Endothelial cell (in vitro differentiated cells): ENCODE results near the gene GRM8. TPM values are rescaled to one million over a fixed set of nuclear protein-coding genes. Genes with fewer than 3 reads are reported as not detected.

ENCODE experiments used
- DNase-seq: peaks from one replicate; pipeline ENCODE4 v3.0.0; 2021; ENCODE audit warnings: low spot score
- H3K27ac Mint-ChIP-seq: one replicate; pipeline ENCODE4 v1.8.0; 2021; ENCODE audit warnings: mixed read lengths, inconsistent platforms; ENCODE audit not compliant: unreplicated experiment
- H3K27me3 Mint-ChIP-seq: one replicate; pipeline ENCODE4 v1.8.0; 2021; ENCODE audit warnings: mild to moderate bottlenecking, moderate library complexity, mixed read lengths, inconsistent platforms; ENCODE audit not compliant: unreplicated experiment
- H3K36me3 Mint-ChIP-seq: one replicate; pipeline ENCODE4 v1.8.0; 2021; ENCODE audit warnings: mild to moderate bottlenecking, low read depth, mixed read lengths, inconsistent platforms; ENCODE audit not compliant: unreplicated experiment
- H3K4me1 Mint-ChIP-seq: one replicate; pipeline ENCODE4 v1.8.0; 2021; ENCODE audit warnings: mild to moderate bottlenecking, mixed read lengths, inconsistent platforms; ENCODE audit not compliant: unreplicated experiment
- H3K4me3 Mint-ChIP-seq: one replicate; pipeline ENCODE4 v1.8.0; 2021; ENCODE audit warnings: mild to moderate bottlenecking, mixed read lengths, inconsistent platforms; ENCODE audit not compliant: unreplicated experiment
- H3K9me3 Mint-ChIP-seq: one replicate; pipeline ENCODE4 v1.8.0; 2021; ENCODE audit warnings: mixed read lengths, inconsistent platforms; ENCODE audit not compliant: unreplicated experiment
- total RNA-seq: library from RNA; stranded (reverse); fragmentation: NEBNext Ultra II Directional; extraction: Animal tissue kit (Norgen Biotek cat#: 25700); gene quantifications from one replicate; pipeline ENCODE4 v1.2.1, GENCODE V29; 2021; ENCODE audit not compliant: unreplicated experiment
- TF ChIP-seq, protein P1 (sequence below): fragments of 200-600 bp; sonication (generic); IDR thresholded peaks from one replicate; pipeline ENCODE4 v1.5.0; 2021; ENCODE audit warnings: antibody characterized with exemption; ENCODE audit not compliant: unreplicated experiment

GRM8 gene
- total RNA-seq, 1 donor from 2014 or later: 1.5 TPM

DNA sequence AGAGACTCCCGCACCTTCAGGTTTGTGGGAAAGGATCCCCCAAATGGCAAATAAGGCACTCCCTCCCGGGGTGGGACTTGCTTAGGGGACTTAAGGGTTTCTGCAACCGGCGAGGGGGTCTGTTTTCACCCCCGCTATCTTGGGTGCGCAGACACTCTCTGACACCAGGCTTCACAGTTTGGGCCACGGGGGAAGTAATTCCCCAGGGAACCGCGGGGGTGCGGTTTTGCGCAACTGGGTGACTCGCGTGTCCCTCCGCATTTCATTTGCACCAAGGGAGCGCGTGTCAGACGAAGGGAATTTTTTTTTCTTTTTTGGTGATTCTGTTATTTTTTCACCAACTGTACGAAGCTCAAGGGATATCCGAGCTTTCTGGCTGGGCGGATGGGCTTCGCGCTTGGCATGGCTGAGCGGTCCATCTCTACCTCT lies 1.7 kb downstream of the GRM8 start:
- Mint-ChIP-seq H3K27me3 (peaks cover 9% of the 10 kb centered on the region), H3K4me3 (no peak overlapping the region), H3K27ac (no peak overlapping the region), H3K9me3 (no peaks in the 10 kb centered on the region), H3K4me1 (peaks cover 7% of the 10 kb centered on the region), H3K36me3 (no peaks in the 10 kb centered on the region)
- peak; percentile 10 for DNase-seq
- TF ChIP-seq, protein P1, sequence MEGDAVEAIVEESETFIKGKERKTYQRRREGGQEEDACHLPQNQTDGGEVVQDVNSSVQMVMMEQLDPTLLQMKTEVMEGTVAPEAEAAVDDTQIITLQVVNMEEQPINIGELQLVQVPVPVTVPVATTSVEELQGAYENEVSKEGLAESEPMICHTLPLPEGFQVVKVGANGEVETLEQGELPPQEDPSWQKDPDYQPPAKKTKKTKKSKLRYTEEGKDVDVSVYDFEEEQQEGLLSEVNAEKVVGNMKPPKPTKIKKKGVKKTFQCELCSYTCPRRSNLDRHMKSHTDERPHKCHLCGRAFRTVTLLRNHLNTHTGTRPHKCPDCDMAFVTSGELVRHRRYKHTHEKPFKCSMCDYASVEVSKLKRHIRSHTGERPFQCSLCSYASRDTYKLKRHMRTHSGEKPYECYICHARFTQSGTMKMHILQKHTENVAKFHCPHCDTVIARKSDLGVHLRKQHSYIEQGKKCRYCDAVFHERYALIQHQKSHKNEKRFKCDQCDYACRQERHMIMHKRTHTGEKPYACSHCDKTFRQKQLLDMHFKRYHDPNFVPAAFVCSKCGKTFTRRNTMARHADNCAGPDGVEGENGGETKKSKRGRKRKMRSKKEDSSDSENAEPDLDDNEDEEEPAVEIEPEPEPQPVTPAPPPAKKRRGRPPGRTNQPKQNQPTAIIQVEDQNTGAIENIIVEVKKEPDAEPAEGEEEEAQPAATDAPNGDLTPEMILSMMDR: no peak

DNA sequence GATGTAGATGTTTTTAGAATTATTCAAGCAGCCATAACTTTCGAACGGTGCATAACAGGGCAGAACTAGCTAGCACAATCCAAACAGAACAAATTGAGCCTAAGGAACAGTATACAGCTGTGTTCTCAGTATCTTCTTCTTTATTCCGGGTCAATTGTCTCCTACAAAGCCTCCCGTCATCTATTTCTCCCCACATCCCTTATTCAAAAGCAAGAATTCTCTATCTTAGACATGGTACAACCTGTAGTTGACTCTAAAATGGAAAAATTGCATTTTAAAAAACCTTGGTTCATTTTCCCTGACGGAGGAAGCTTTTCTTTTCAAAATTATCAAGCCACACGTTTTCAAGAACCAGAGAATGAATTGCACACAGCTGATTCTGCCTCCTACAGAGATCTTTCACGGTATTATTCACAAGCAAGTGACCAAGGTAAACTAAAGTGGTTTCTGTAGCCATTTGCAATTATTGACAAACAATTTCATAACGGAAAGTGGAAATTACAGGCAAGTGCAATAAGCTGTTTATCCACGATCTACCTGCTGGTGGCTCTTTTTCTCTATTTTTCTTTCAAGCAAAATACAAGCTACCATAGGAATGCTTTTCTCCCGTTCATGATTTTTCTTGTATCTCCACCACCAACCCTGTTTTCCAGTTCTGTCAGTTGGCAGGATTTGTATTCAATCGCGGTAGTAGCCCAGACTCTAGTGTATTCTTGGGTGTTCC lies 2.3 kb downstream of the GRM8 start:
- no peaks in the 10 kb centered on the region for H3K36me3 Mint-ChIP-seq
- H3K4me3 Mint-ChIP-seq: no peak overlapping the region
- H3K27me3 Mint-ChIP-seq: peaks cover 9% of the 10 kb centered on the region
- H3K4me1 Mint-ChIP-seq: peaks cover 7% of the 10 kb centered on the region
- no peaks in the 10 kb centered on the region for H3K9me3 Mint-ChIP-seq
- TF ChIP-seq, protein P1: no peak
- H3K27ac Mint-ChIP-seq: no peak overlapping the region
- no peak for DNase-seq

DNA sequence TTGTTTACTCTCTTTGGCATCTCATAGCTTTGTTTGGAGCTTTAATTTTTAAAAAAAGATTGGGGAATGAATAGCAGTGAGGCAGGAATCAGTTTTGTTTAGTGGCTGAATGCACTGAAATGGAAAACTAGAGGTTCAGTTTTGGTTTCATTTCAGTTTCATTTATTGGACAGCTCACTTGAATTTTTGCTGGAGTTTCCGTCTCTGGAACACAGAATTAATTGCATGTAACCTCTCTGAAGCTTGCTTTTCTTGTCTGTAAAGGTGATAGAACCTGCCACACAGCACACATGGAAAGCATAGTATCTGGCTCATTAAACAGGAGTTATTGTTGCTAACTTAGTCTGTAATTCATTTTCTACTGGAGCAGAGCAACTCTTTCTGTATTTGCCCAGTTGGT lies 7.1 kb downstream of the GRM8 start:
- H3K27ac Mint-ChIP-seq: no peak overlapping the region
- DNase-seq: no peak
- no peak overlapping the region for H3K4me3 Mint-ChIP-seq
- no peaks in the 10 kb centered on the region for H3K36me3 Mint-ChIP-seq
- TF ChIP-seq, protein P1: no peak
- no peaks in the 10 kb centered on the region for H3K9me3 Mint-ChIP-seq
- no peaks in the 10 kb centered on the region for H3K27me3 Mint-ChIP-seq
- no peaks in the 10 kb centered on the region for H3K4me1 Mint-ChIP-seq

DNA sequence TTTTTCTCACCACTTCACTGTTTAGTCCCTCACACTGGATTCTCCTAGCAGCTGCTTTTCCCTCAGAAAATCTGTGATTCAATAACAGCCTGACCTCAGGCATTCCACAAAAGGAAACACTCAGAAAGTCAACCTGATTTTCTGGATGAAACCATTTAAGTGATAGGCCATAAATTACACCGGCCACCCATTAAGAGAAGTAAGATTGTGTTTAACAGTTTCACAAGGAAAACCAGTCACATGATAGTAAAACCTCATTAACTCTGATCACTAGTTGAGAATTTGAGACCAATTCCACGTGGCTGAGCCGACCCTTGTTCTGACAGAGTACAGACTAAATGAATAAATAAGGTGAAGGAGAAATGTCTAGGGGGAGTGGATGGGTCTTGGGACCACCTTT lies 7.7 kb downstream of the GRM8 start:
- TF ChIP-seq, protein P1: no peak
- H3K27me3 Mint-ChIP-seq: no peaks in the 10 kb centered on the region
- no peak overlapping the region for H3K27ac Mint-ChIP-seq
- H3K4me1 Mint-ChIP-seq: no peaks in the 10 kb centered on the region
- H3K36me3 Mint-ChIP-seq: no peaks in the 10 kb centered on the region
- no peak for DNase-seq
- no peak overlapping the region for H3K4me3 Mint-ChIP-seq
- H3K9me3 Mint-ChIP-seq: no peaks in the 10 kb centered on the region

DNA sequence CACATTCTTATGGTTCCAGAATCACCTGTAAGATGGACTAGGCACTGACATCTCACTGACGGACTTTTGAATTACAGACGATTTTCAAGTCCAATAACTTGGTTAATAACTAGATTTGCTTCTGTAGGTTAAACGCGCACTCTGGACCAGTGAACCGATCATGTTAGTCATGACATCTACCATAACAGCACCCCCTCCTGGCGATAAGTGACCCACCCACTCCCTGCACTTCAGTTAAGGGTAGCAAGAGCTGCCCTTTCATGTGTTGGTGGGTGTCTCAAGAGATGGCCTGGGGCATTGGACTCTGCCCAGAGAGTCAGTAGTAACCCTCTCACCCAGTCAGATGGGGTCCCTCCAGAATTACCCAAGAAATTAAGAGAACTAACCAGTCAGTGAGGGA lies 12.9 kb downstream of the GRM8 start:
- no peak overlapping the region for H3K27ac Mint-ChIP-seq
- DNase-seq: no peak
- H3K4me1 Mint-ChIP-seq: no peaks in the 10 kb centered on the region
- TF ChIP-seq, protein P1: peak; percentile 37
- no peak overlapping the region for H3K4me3 Mint-ChIP-seq
- H3K36me3 Mint-ChIP-seq: no peaks in the 10 kb centered on the region
- H3K9me3 Mint-ChIP-seq: no peaks in the 10 kb centered on the region
- H3K27me3 Mint-ChIP-seq: no peaks in the 10 kb centered on the region
